ENCODE data around the gene FAM72D.
"Not testable (repeated sequence)": the region's sequence is repeated elsewhere in the genome, so short reads cannot be mapped to it uniquely, and the experiment has no call there.

FAM72D gene

DNA sequence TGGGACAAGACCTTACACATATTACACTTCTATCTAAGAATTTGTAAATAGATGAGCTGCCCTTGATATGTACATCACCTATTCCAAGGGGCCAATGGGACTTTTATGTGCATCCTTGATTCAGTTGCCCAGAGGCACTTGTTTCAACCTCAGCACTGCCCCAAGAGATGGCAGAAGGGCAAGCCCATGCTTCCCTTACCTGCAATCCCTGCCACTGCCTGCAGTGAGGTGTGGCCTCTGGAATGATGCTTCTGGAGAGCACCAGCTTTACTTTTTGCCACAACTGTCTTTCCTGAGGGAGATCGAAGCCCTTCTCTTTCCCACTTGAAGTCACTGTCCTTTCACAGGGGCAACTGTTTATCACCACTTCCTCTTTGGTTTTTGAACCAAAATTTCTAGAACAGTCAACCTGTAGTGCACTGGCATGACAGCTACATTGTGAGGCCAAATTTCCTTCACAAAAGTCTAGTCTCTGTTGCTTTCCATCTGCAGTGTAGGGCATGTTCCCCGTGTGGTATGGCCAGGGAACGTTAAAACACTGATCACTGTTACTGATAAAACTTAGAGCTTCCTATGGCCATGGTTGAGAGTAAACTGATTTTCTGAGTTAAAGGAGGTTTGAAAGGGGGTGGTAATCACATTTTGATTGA lies 48.6 kb downstream of the FAM72D start:
- not testable (repeated sequence) for H3K36me3 Mint-ChIP-seq (ENCODE audit: insufficient read depth); H3K4me1 Mint-ChIP-seq; H3K27ac Mint-ChIP-seq (ENCODE audit: low read depth); ATAC-seq (replicated peaks; ENCODE audit: extremely low read depth, poor library complexity, severe bottlenecking); H3K4me3 Mint-ChIP-seq; H3K9me3 Mint-ChIP-seq; DNase-seq (ENCODE audit: low spot score in 2 of 2); H3K27me3 Mint-ChIP-seq

- H3K36me3 Mint-ChIP-seq (ENCODE audit: insufficient read depth); H3K27me3 Mint-ChIP-seq; H3K27ac Mint-ChIP-seq (ENCODE audit: low read depth); DNase-seq (ENCODE audit: low spot score in 2 of 2); ATAC-seq (replicated peaks; ENCODE audit: extremely low read depth, poor library complexity, severe bottlenecking); H3K4me3 Mint-ChIP-seq; H3K4me1 Mint-ChIP-seq; H3K9me3 Mint-ChIP-seq: not testable (repeated sequence)
Observed at GRCh38 chr1:145146308-145146707, 50.5 kb downstream of the FAM72D start.

- not testable (repeated sequence) for H3K4me3 Mint-ChIP-seq; H3K36me3 Mint-ChIP-seq (ENCODE audit: insufficient read depth); H3K4me1 Mint-ChIP-seq; DNase-seq (ENCODE audit: low spot score in 2 of 2); ATAC-seq (replicated peaks; ENCODE audit: extremely low read depth, poor library complexity, severe bottlenecking); H3K27ac Mint-ChIP-seq (ENCODE audit: low read depth); H3K9me3 Mint-ChIP-seq; H3K27me3 Mint-ChIP-seq
Observed at GRCh38 chr1:145147172-145147571, 51.4 kb downstream of the FAM72D start.

GRCh38 chr1:145155421-145155820 lies 59.6 kb downstream of the FAM72D start:
- not testable (repeated sequence) for H3K4me3 Mint-ChIP-seq; H3K4me1 Mint-ChIP-seq; ATAC-seq (replicated peaks; ENCODE audit: extremely low read depth, poor library complexity, severe bottlenecking); H3K9me3 Mint-ChIP-seq; H3K27ac Mint-ChIP-seq (ENCODE audit: low read depth); H3K36me3 Mint-ChIP-seq (ENCODE audit: insufficient read depth); H3K27me3 Mint-ChIP-seq; DNase-seq (ENCODE audit: low spot score in 2 of 2)

DNA sequence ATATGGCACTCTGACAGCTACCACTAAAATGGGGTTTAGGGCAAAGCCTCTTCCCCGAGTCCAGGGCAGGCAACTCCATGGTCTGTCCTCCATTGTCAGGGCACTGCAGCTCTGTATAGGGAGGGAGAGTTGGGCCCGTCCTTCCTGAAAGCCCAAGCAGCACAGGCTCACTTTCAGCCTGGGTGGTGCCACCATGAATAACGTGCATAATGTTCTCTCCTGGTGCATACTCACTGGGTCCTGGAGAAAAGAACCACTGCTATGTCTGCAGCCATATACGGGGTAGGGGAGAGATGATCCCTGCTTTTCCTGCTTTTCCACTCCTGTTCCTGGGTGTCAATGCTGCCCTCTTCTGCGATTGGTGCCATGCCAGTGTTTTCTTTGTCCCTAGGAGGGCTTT lies 60.1 kb downstream of the FAM72D start:
- ATAC-seq (replicated peaks; ENCODE audit: extremely low read depth, poor library complexity, severe bottlenecking); H3K27me3 Mint-ChIP-seq; H3K4me1 Mint-ChIP-seq; H3K36me3 Mint-ChIP-seq (ENCODE audit: insufficient read depth); H3K9me3 Mint-ChIP-seq; H3K27ac Mint-ChIP-seq (ENCODE audit: low read depth); H3K4me3 Mint-ChIP-seq; DNase-seq (ENCODE audit: low spot score in 2 of 2): not testable (repeated sequence)

- not testable (repeated sequence) for H3K4me1 Mint-ChIP-seq; H3K36me3 Mint-ChIP-seq (ENCODE audit: insufficient read depth); H3K27me3 Mint-ChIP-seq; ATAC-seq (replicated peaks; ENCODE audit: extremely low read depth, poor library complexity, severe bottlenecking); DNase-seq (ENCODE audit: low spot score in 2 of 2); H3K9me3 Mint-ChIP-seq
- Mint-ChIP-seq H3K4me3 (peak overlapping the region; percentile 62), H3K27ac (ENCODE audit: low read depth) (peak overlapping the region; percentile 89)
Observed at GRCh38 chr1:145156891-145157610, 61.3 kb downstream of the FAM72D start.

GRCh38 chr1:145157715-145158114 lies 61.9 kb downstream of the FAM72D start:
- H3K36me3 Mint-ChIP-seq (ENCODE audit: insufficient read depth); H3K27me3 Mint-ChIP-seq; H3K4me3 Mint-ChIP-seq; H3K9me3 Mint-ChIP-seq; ATAC-seq (replicated peaks; ENCODE audit: extremely low read depth, poor library complexity, severe bottlenecking); DNase-seq (ENCODE audit: low spot score in 2 of 2); H3K4me1 Mint-ChIP-seq; H3K27ac Mint-ChIP-seq (ENCODE audit: low read depth): not testable (repeated sequence)

- not testable (repeated sequence) for H3K4me3 Mint-ChIP-seq; H3K27ac Mint-ChIP-seq (ENCODE audit: low read depth); H3K9me3 Mint-ChIP-seq; DNase-seq (ENCODE audit: low spot score in 2 of 2); H3K36me3 Mint-ChIP-seq (ENCODE audit: insufficient read depth); H3K4me1 Mint-ChIP-seq; H3K27me3 Mint-ChIP-seq
- peak; percentile 63 for ATAC-seq (replicated peaks; ENCODE audit: extremely low read depth, poor library complexity, severe bottlenecking)
Observed at GRCh38 chr1:145161046-145161752, 65.4 kb downstream of the FAM72D start.

All from central memory CD8-positive, alpha-beta T cell (primary cell).